Ovary (tissue), 3 donors: ENCODE measurements around the gene PAX2.

Source experiments
- CTCF ChIP-seq, 3 donors: fragments of 450-650 bp in 2 of 3; fragments of 200-600 bp in 1 of 3; IDR thresholded peaks; one replicate each; pipeline versions ENCODE4 v1.5.1 to v1.8.0; 2016 to 2022; ENCODE audit warnings: antibody characterized with exemption in 3 of 3, mild to moderate bottlenecking in 1 of 3
- POLR2A ChIP-seq: fragments of 450-650 bp; IDR thresholded peaks from one replicate; pipeline ENCODE4 v1.6.1; 2017; ENCODE audit warnings: antibody characterized with exemption, mild to moderate bottlenecking, moderate library complexity
- donor health status: DM: no; HTN: no; CAD: no.

GRCh38 chr10:100745882-100746783 is 751 bp downstream of the PAX2 start:
- TF ChIP-seq POLR2A (no peak), CTCF (IDR thresholded peaks at IDR 0.05) (no peak)
